Measurements from ENCODE around the gene AKAP13.

The AKAP13 gene

GRCh38 chr15:85748729-85749128 lies 368.3 kb downstream of the AKAP13 start:
- Histone ChIP-seq H3K9me3 (no peaks in the 10 kb centered on the region), H3K36me3 (replicated peaks) (peaks cover 31% of the 10 kb centered on the region), H3K27me3 (ENCODE audit: low read depth) (no peaks in the 10 kb centered on the region), H3K4me1 (peaks cover 13% of the 10 kb centered on the region), H3K4me3 (no peak overlapping the region)
- peak in 1 of 2 experiments; percentile 16 for DNase-seq (ENCODE audit: low spot score in 2 of 2)
- in situ Hi-C loops (cut with MboI; ENCODE audit: low sequenced_read_pairs), result no loop called here

GRCh38 chr15:85749261-85750151 lies 369.1 kb downstream of the AKAP13 start:
- Histone ChIP-seq H3K27me3 (ENCODE audit: low read depth) (no peaks in the 10 kb centered on the region), H3K9me3 (no peaks in the 10 kb centered on the region), H3K4me3 (no peak overlapping the region), H3K4me1 (peaks cover 13% of the 10 kb centered on the region), H3K36me3 (replicated peaks) (peaks cover 29% of the 10 kb centered on the region)
- DNase-seq (ENCODE audit: low spot score in 2 of 2), result peak in 1 of 2 experiments; percentile 9
- in situ Hi-C loops (cut with MboI; ENCODE audit: low sequenced_read_pairs), result no loop called here

GRCh38 chr15:85750319-85751290 lies 370.2 kb downstream of the AKAP13 start:
- in situ Hi-C loops (cut with MboI; ENCODE audit: low sequenced_read_pairs), result no loop called here
- H3K9me3 ChIP-seq, result no peaks in the 10 kb centered on the region
- H3K4me1 ChIP-seq, result peaks cover 13% of the 10 kb centered on the region
- peaks cover 18% of the 10 kb centered on the region for H3K36me3 ChIP-seq (replicated peaks)
- H3K4me3 ChIP-seq, result no peak overlapping the region
- H3K27me3 ChIP-seq (ENCODE audit: low read depth), result no peaks in the 10 kb centered on the region
- DNase-seq (ENCODE audit: low spot score in 2 of 2), result peak in 1 of 2 experiments; percentile 33

GRCh38 chr15:85751291-85752123 lies 371.1 kb downstream of the AKAP13 start:
- peak; percentile 79 to 82 for DNase-seq (ENCODE audit: low spot score in 2 of 2)
- Histone ChIP-seq H3K36me3 (replicated peaks) (peaks cover 15% of the 10 kb centered on the region), H3K4me1 (peaks cover 13% of the 10 kb centered on the region), H3K4me3 (no peak overlapping the region), H3K9me3 (no peaks in the 10 kb centered on the region), H3K27me3 (ENCODE audit: low read depth) (no peaks in the 10 kb centered on the region)
- in situ Hi-C loops (cut with MboI; ENCODE audit: low sequenced_read_pairs), result no loop called here

- H3K36me3 ChIP-seq (replicated peaks), result peaks cover 9% of the 10 kb centered on the region
- H3K4me3 ChIP-seq, result no peak overlapping the region
- in situ Hi-C loops (cut with MboI; ENCODE audit: low sequenced_read_pairs), result no loop called here
- no peaks in the 10 kb centered on the region for H3K9me3 ChIP-seq
- H3K27me3 ChIP-seq (ENCODE audit: low read depth), result no peaks in the 10 kb centered on the region
- DNase-seq (ENCODE audit: low spot score in 2 of 2), result peak in 1 of 2 experiments; percentile 16
- peaks cover 13% of the 10 kb centered on the region for H3K4me1 ChIP-seq
These were observed 371.7 kb downstream of the AKAP13 start for GRCh38 chr15:85752124-85752475.

GRCh38 chr15:85752491-85752961 lies 372.1 kb downstream of the AKAP13 start:
- peaks cover 13% of the 10 kb centered on the region for H3K4me1 ChIP-seq
- no peak overlapping the region for H3K4me3 ChIP-seq
- no peaks in the 10 kb centered on the region for H3K9me3 ChIP-seq
- peak in 1 of 2 experiments; percentile 10 for DNase-seq (ENCODE audit: low spot score in 2 of 2)
- in situ Hi-C loops (cut with MboI; ENCODE audit: low sequenced_read_pairs), result no loop called here
- no peaks in the 10 kb centered on the region for H3K27me3 ChIP-seq (ENCODE audit: low read depth)
- H3K36me3 ChIP-seq (replicated peaks), result peaks cover 7% of the 10 kb centered on the region

GRCh38 chr15:85753261-85753660 lies 372.9 kb downstream of the AKAP13 start:
- no peak overlapping the region for H3K4me3 ChIP-seq
- no peaks in the 10 kb centered on the region for H3K9me3 ChIP-seq
- no peaks in the 10 kb centered on the region for H3K27me3 ChIP-seq (ENCODE audit: low read depth)
- in situ Hi-C loops (cut with MboI; ENCODE audit: low sequenced_read_pairs), result no loop called here
- DNase-seq (ENCODE audit: low spot score in 2 of 2), result peak in 1 of 2 experiments; percentile 2
- peaks cover 13% of the 10 kb centered on the region for H3K4me1 ChIP-seq
- peaks cover 8% of the 10 kb centered on the region for H3K36me3 ChIP-seq (replicated peaks)

GRCh38 chr15:85753791-85754452 lies 373.5 kb downstream of the AKAP13 start:
- Histone ChIP-seq H3K9me3 (no peaks in the 10 kb centered on the region), H3K36me3 (replicated peaks) (peaks cover 9% of the 10 kb centered on the region), H3K4me1 (peaks cover 13% of the 10 kb centered on the region), H3K27me3 (ENCODE audit: low read depth) (no peaks in the 10 kb centered on the region), H3K4me3 (no peak overlapping the region)
- DNase-seq (ENCODE audit: low spot score in 2 of 2), result peak in 1 of 2 experiments; percentile 6
- in situ Hi-C loops (cut with MboI; ENCODE audit: low sequenced_read_pairs), result no loop called here

- peaks cover 13% of the 10 kb centered on the region for H3K4me1 ChIP-seq
- H3K27me3 ChIP-seq (ENCODE audit: low read depth), result no peaks in the 10 kb centered on the region
- no peak overlapping the region for H3K4me3 ChIP-seq
- peaks cover 20% of the 10 kb centered on the region for H3K36me3 ChIP-seq (replicated peaks)
- H3K9me3 ChIP-seq, result no peaks in the 10 kb centered on the region
- DNase-seq (ENCODE audit: low spot score in 2 of 2), result peak in 1 of 2 experiments; percentile 10
- in situ Hi-C loops (cut with MboI; ENCODE audit: low sequenced_read_pairs), result no loop called here
These were observed 374.6 kb downstream of the AKAP13 start for GRCh38 chr15:85754989-85755388.

GRCh38 chr15:85755471-85755870 lies 375.1 kb downstream of the AKAP13 start:
- DNase-seq (ENCODE audit: low spot score in 2 of 2), result no peak
- H3K27me3 ChIP-seq (ENCODE audit: low read depth), result no peaks in the 10 kb centered on the region
- no peaks in the 10 kb centered on the region for H3K9me3 ChIP-seq
- H3K4me3 ChIP-seq, result no peak overlapping the region
- in situ Hi-C loops (cut with MboI; ENCODE audit: low sequenced_read_pairs), result no loop called here
- H3K36me3 ChIP-seq (replicated peaks), result peaks cover 24% of the 10 kb centered on the region
- peaks cover 13% of the 10 kb centered on the region for H3K4me1 ChIP-seq

GRCh38 chr15:85755942-85756341 lies 375.5 kb downstream of the AKAP13 start:
- in situ Hi-C loops (cut with MboI; ENCODE audit: low sequenced_read_pairs), result no loop called here
- H3K27me3 ChIP-seq (ENCODE audit: low read depth), result no peaks in the 10 kb centered on the region
- peaks cover 12% of the 10 kb centered on the region for H3K4me1 ChIP-seq
- H3K4me3 ChIP-seq, result no peak overlapping the region
- H3K36me3 ChIP-seq (replicated peaks), result peaks cover 29% of the 10 kb centered on the region
- no peak for DNase-seq (ENCODE audit: low spot score in 2 of 2)
- H3K9me3 ChIP-seq, result no peaks in the 10 kb centered on the region

GRCh38 chr15:85756411-85757072 lies 376.1 kb downstream of the AKAP13 start:
- no peaks in the 10 kb centered on the region for H3K9me3 ChIP-seq
- DNase-seq (ENCODE audit: low spot score in 2 of 2), result no peak
- in situ Hi-C loops (cut with MboI; ENCODE audit: low sequenced_read_pairs), result no loop called here
- no peaks in the 10 kb centered on the region for H3K27me3 ChIP-seq (ENCODE audit: low read depth)
- H3K36me3 ChIP-seq (replicated peaks), result peaks cover 31% of the 10 kb centered on the region
- H3K4me1 ChIP-seq, result peaks cover 6% of the 10 kb centered on the region
- no peak overlapping the region for H3K4me3 ChIP-seq
